GM12873 (cell line): ENCODE data around the gene TBC1D17.

ENCODE experiments used
- TF ChIP-seq, protein P1 (sequence below): IDR thresholded peaks from 2 replicates; pipeline ENCODE4 v1.5.1; 2012; ENCODE audit warnings: low read depth, mild to moderate bottlenecking, moderate library complexity, low read length, control low read depth; ENCODE audit not compliant: insufficient read depth; ENCODE audit errors: missing control alignments

Gene TBC1D17

DNA sequence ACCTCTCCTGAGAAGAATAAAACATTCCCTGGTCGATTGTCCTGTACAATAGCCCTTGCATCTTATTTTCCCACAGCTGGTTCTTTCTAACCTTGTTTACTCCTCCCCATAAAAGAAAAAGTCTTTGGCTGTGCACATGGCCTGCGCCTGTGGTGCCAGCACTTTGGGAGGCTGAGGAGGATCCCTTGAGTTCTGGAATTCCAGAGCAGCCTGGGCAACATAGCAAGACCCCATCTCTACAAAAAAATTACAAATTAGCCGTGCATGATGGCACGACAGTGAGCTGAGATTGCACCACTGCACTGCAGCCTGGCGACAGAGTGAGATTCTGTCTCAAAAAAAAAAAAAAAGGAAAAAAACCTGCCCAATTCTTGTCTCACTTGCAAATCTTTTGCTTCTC lies 59.0 kb downstream of the TBC1D17 start:
- TF ChIP-seq, protein P1, sequence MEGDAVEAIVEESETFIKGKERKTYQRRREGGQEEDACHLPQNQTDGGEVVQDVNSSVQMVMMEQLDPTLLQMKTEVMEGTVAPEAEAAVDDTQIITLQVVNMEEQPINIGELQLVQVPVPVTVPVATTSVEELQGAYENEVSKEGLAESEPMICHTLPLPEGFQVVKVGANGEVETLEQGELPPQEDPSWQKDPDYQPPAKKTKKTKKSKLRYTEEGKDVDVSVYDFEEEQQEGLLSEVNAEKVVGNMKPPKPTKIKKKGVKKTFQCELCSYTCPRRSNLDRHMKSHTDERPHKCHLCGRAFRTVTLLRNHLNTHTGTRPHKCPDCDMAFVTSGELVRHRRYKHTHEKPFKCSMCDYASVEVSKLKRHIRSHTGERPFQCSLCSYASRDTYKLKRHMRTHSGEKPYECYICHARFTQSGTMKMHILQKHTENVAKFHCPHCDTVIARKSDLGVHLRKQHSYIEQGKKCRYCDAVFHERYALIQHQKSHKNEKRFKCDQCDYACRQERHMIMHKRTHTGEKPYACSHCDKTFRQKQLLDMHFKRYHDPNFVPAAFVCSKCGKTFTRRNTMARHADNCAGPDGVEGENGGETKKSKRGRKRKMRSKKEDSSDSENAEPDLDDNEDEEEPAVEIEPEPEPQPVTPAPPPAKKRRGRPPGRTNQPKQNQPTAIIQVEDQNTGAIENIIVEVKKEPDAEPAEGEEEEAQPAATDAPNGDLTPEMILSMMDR = no peak

DNA sequence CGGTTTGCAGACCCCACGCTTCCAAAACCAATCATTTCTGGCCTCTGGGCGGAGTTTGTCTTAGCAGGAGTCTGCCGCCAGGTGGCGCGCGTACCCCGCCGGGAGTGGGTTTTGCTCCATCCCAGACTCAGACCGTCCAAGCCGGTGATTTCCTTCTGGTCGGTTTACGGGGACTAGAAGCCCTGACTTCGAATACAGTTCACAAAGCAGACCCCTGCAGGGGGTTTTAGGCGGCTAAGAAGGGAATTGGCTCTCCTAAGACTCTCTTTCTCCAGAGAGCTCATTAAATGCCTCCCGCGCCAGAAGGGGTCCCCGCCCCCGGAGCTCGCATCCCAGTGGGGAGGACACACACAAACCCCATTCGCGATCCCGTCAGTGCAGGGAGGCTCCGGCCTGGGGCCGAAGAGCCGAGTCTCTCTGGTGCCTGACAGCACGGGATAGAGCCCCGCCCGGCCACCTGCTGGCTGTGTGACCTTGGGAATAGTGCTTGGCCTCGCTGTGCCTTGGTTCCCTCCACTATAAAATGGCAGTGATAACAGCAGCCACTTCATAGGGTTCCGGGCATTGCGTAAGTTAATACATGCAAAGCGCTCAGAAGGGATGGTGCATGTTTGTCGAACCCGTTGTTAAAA lies 60.4 kb downstream of the TBC1D17 start:
- TF ChIP-seq, protein P1 = peak; percentile 96
